Measurements from ENCODE around the gene CPNE9. TPM values are rescaled to one million over a fixed set of nuclear protein-coding genes. Genes with fewer than 3 reads are reported as not detected.

CPNE9 gene
- total and polyA plus RNA-seq, 2 of the 8 experiments (the other 6 are each of a cell fraction or from before 2014, with no cell fraction given), result 4.8 to 6.0 TPM

GRCh38 chr3:9727041-9727595 lies 23.5 kb downstream of the CPNE9 start (continued):
- TF ChIP-seq CHD7 (IDR thresholded peaks at IDR 0.05; ENCODE audit: insufficient replicate concordance, low read length) (no peak), ATF2 (IDR thresholded peaks at IDR 0.05; ENCODE audit: low read length) (no peak), CBX5 (IDR thresholded peaks at IDR 0.05; ENCODE audit: low read depth, low read length) (no peak), YY1 (IDR thresholded peaks at IDR 0.05; ENCODE audit: low read depth, low read length) (peak; percentile 52; the same call in 1 of the 2 replicates), KDM5A (IDR thresholded peaks at IDR 0.05; ENCODE audit: low read length) (no peak), HDAC2 (IDR thresholded peaks at IDR 0.05; ENCODE audit: borderline replicate concordance in 1 of 2, low read depth in 2 of 2, low read length in 2 of 2) (no peak), POLR2A (IDR thresholded peaks at IDR 0.05; ENCODE audit: control extremely low read depth in 1 of 2, low read depth in 2 of 2, low read length in 2 of 2) (0 out of 3 replicates have a peak, but pooled peaks of 1 of the 2 experiments have one; percentile 31), SP1 (IDR thresholded peaks at IDR 0.05; ENCODE audit: low read depth, low read length) (peak; percentile 55; the same call in 1 of the 2 replicates), TBP (IDR thresholded peaks at IDR 0.05; ENCODE audit: low read depth, low read length) (no peak), RXRA (IDR thresholded peaks at IDR 0.05; ENCODE audit: insufficient read depth, low read depth, low read length) (no peak)
